Anterior cingulate cortex (tissue), 58 donors: ENCODE measurements around the gene PEX5L.

ENCODE experiments used
- DNase-seq, 58 donors: peaks; one replicate each; lab custom pipeline; 2025; lab: John Stamatoyannopoulos, UW

PEX5L gene

GRCh38 chr3:179907784-179908482, 128.8 kb downstream of the PEX5L start:
- no peak for DNase-seq

GRCh38 chr3:179902061-179902460, 134.7 kb downstream of the PEX5L start:
- DNase-seq = no peak

GRCh38 chr3:179898024-179898423, 138.7 kb downstream of the PEX5L start:
- DNase-seq = no peak

GRCh38 chr3:179897231-179897630, 139.5 kb downstream of the PEX5L start:
- DNase-seq = no peak

- no peak for DNase-seq
These were observed 140.2 kb downstream of the PEX5L start for GRCh38 chr3:179896507-179896906.

GRCh38 chr3:179895330-179895729, 141.4 kb downstream of the PEX5L start:
- DNase-seq = no peak

GRCh38 chr3:179887295-179887943, 149.3 kb downstream of the PEX5L start:
- DNase-seq = no peak

- no peak for DNase-seq
These were observed 150.8 kb downstream of the PEX5L start for GRCh38 chr3:179885950-179886349.

- DNase-seq = no peak
These were observed 152.6 kb downstream of the PEX5L start for GRCh38 chr3:179884136-179884535.

GRCh38 chr3:179882292-179882691, 154.4 kb downstream of the PEX5L start:
- DNase-seq = peak in 4 of 58 donors; percentile 4 to 43 (median 11)

- DNase-seq = no peak
These were observed 154.9 kb downstream of the PEX5L start for GRCh38 chr3:179881791-179882190.

- no peak for DNase-seq
These were observed 155.9 kb downstream of the PEX5L start for GRCh38 chr3:179880868-179881267.

- DNase-seq = no peak
These were observed 160.3 kb downstream of the PEX5L start for GRCh38 chr3:179876440-179876839.

- DNase-seq = no peak
These were observed 163.9 kb downstream of the PEX5L start for GRCh38 chr3:179872842-179873241.

- DNase-seq = no peak
These were observed 165.0 kb downstream of the PEX5L start for GRCh38 chr3:179871782-179872181.

- no peak for DNase-seq
These were observed 168.0 kb downstream of the PEX5L start for GRCh38 chr3:179868715-179869114.

GRCh38 chr3:179867961-179868360, 168.8 kb downstream of the PEX5L start:
- DNase-seq = no peak

GRCh38 chr3:179865861-179866505, 170.8 kb downstream of the PEX5L start:
- no peak for DNase-seq

- DNase-seq = no peak
These were observed 174.8 kb downstream of the PEX5L start for GRCh38 chr3:179861953-179862352.

GRCh38 chr3:179861292-179861691, 175.4 kb downstream of the PEX5L start:
- DNase-seq = no peak

- DNase-seq = no peak
These were observed 176.2 kb downstream of the PEX5L start for GRCh38 chr3:179860275-179861107.
